Stimulated activated CD8-positive, alpha-beta memory T cell treated with anti-CD3 and anti-CD28 coated beads, Interleukin-12 subunit alpha, Interleukin-12 subunit beta, amount 100 ng/mL, for 24 hours (primary cell): ENCODE measurements around the gene ARID1B.
"Not testable (repeated sequence)": the region's sequence is repeated elsewhere in the genome, so short reads cannot be mapped to it uniquely, and the experiment has no call there.

Experiments
- DNase-seq: peaks from one replicate; pipeline ENCODE4 v3.0.0-alpha.2; 2020; ENCODE audit errors: extremely low read depth

The ARID1B gene

GRCh38 chr6:157020881-157021343 lies 243.7 kb downstream of the ARID1B start:
- peak; percentile 15 for DNase-seq

GRCh38 chr6:157021344-157021992 lies 244.3 kb downstream of the ARID1B start:
- DNase-seq = peak; percentile 71

GRCh38 chr6:157021993-157022740 lies 245.0 kb downstream of the ARID1B start:
- DNase-seq = peak; percentile 62

GRCh38 chr6:157023958-157024357 lies 246.8 kb downstream of the ARID1B start:
- DNase-seq = no peak

- DNase-seq = no peak
Observed at GRCh38 chr6:157024745-157025144, 247.6 kb downstream of the ARID1B start.

- DNase-seq = no peak
Observed at GRCh38 chr6:157025437-157025836, 248.3 kb downstream of the ARID1B start.

- no peak for DNase-seq
Observed at GRCh38 chr6:157029980-157030690, 253.0 kb downstream of the ARID1B start.

- no peak for DNase-seq
Observed at GRCh38 chr6:157030755-157031154, 253.6 kb downstream of the ARID1B start.

GRCh38 chr6:157032923-157033322 lies 255.7 kb downstream of the ARID1B start:
- no peak for DNase-seq

- no peak for DNase-seq
Observed at GRCh38 chr6:157033428-157034140, 256.4 kb downstream of the ARID1B start.

- no peak for DNase-seq
Observed at GRCh38 chr6:157034436-157035230, 257.5 kb downstream of the ARID1B start.

- DNase-seq = no peak
Observed at GRCh38 chr6:157035546-157035945, 258.4 kb downstream of the ARID1B start.

- no peak for DNase-seq
Observed at GRCh38 chr6:157036245-157036711, 259.1 kb downstream of the ARID1B start.

- DNase-seq = no peak
Observed at GRCh38 chr6:157037165-157037564, 260.0 kb downstream of the ARID1B start.

- no peak for DNase-seq
Observed at GRCh38 chr6:157038610-157039009, 261.4 kb downstream of the ARID1B start.

- DNase-seq = not testable (repeated sequence)
Observed at GRCh38 chr6:157039639-157040038, 262.5 kb downstream of the ARID1B start.

GRCh38 chr6:157040191-157040590 lies 263.0 kb downstream of the ARID1B start:
- no peak for DNase-seq

GRCh38 chr6:157045831-157046454 lies 268.8 kb downstream of the ARID1B start:
- DNase-seq = no peak

- no peak for DNase-seq
Observed at GRCh38 chr6:157046776-157047175, 269.6 kb downstream of the ARID1B start.

GRCh38 chr6:157047328-157047727 lies 270.1 kb downstream of the ARID1B start:
- DNase-seq = no peak

GRCh38 chr6:157047951-157048350 lies 270.8 kb downstream of the ARID1B start:
- DNase-seq = no peak
